ENCODE measurements around the gene KRT36. TPM values are rescaled to one million over a fixed set of nuclear protein-coding genes. Genes with fewer than 3 reads are reported as not detected.

The KRT36 gene
- total and polyA plus RNA-seq, 2 experiments from 2014 or later: not detected

- TF ChIP-seq ZNF462 (CRISPR knock-in tag; IDR thresholded peaks at IDR 0.05): no peak
- TF ChIP-seq EZH2phosphoT487 (IDR thresholded peaks at IDR 0.05; ENCODE audit: unreplicated experiment): no peak
- no peak for TF ChIP-seq POLR2AphosphoS5 (IDR thresholded peaks at IDR 0.05; ENCODE audit: low read depth)
- TF ChIP-seq ZNF331 (CRISPR knock-in tag; IDR thresholded peaks at IDR 0.05; ENCODE audit: low read depth): no peak
- no peak for TF ChIP-seq NANOG (IDR thresholded peaks at IDR 0.05; ENCODE audit: borderline replicate concordance)
- no peak for TF ChIP-seq STAT1 (IDR thresholded peaks at IDR 0.05; ENCODE audit: unreplicated experiment)
- no peak for TF ChIP-seq JUNB (IDR thresholded peaks at IDR 0.05; ENCODE audit: unreplicated experiment)
- no peak for TF ChIP-seq ZNF114 (CRISPR knock-in tag; IDR thresholded peaks at IDR 0.05)
- TF ChIP-seq, protein P1, sequence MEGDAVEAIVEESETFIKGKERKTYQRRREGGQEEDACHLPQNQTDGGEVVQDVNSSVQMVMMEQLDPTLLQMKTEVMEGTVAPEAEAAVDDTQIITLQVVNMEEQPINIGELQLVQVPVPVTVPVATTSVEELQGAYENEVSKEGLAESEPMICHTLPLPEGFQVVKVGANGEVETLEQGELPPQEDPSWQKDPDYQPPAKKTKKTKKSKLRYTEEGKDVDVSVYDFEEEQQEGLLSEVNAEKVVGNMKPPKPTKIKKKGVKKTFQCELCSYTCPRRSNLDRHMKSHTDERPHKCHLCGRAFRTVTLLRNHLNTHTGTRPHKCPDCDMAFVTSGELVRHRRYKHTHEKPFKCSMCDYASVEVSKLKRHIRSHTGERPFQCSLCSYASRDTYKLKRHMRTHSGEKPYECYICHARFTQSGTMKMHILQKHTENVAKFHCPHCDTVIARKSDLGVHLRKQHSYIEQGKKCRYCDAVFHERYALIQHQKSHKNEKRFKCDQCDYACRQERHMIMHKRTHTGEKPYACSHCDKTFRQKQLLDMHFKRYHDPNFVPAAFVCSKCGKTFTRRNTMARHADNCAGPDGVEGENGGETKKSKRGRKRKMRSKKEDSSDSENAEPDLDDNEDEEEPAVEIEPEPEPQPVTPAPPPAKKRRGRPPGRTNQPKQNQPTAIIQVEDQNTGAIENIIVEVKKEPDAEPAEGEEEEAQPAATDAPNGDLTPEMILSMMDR (conservative IDR thresholded peaks at IDR 0.05; ENCODE audit: low read depth in 2 of 2): no peak
- no peak for TF ChIP-seq EZH2 (IDR thresholded peaks at IDR 0.05; ENCODE audit: low read depth, unreplicated experiment)
- TF ChIP-seq, protein P2, sequence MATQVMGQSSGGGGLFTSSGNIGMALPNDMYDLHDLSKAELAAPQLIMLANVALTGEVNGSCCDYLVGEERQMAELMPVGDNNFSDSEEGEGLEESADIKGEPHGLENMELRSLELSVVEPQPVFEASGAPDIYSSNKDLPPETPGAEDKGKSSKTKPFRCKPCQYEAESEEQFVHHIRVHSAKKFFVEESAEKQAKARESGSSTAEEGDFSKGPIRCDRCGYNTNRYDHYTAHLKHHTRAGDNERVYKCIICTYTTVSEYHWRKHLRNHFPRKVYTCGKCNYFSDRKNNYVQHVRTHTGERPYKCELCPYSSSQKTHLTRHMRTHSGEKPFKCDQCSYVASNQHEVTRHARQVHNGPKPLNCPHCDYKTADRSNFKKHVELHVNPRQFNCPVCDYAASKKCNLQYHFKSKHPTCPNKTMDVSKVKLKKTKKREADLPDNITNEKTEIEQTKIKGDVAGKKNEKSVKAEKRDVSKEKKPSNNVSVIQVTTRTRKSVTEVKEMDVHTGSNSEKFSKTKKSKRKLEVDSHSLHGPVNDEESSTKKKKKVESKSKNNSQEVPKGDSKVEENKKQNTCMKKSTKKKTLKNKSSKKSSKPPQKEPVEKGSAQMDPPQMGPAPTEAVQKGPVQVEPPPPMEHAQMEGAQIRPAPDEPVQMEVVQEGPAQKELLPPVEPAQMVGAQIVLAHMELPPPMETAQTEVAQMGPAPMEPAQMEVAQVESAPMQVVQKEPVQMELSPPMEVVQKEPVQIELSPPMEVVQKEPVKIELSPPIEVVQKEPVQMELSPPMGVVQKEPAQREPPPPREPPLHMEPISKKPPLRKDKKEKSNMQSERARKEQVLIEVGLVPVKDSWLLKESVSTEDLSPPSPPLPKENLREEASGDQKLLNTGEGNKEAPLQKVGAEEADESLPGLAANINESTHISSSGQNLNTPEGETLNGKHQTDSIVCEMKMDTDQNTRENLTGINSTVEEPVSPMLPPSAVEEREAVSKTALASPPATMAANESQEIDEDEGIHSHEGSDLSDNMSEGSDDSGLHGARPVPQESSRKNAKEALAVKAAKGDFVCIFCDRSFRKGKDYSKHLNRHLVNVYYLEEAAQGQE (IDR thresholded peaks at IDR 0.05; ENCODE audit: unreplicated experiment): no peak
- no peak for TF ChIP-seq CREB1 (CRISPR knock-in tag; IDR thresholded peaks at IDR 0.05; ENCODE audit: low read depth)
- TF ChIP-seq, protein P3, sequence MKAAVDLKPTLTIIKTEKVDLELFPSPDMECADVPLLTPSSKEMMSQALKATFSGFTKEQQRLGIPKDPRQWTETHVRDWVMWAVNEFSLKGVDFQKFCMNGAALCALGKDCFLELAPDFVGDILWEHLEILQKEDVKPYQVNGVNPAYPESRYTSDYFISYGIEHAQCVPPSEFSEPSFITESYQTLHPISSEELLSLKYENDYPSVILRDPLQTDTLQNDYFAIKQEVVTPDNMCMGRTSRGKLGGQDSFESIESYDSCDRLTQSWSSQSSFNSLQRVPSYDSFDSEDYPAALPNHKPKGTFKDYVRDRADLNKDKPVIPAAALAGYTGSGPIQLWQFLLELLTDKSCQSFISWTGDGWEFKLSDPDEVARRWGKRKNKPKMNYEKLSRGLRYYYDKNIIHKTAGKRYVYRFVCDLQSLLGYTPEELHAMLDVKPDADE (IDR thresholded peaks at IDR 0.05): no peak
- Histone ChIP-seq H2AFZ (no peak overlapping the region), H3K4me1 (ENCODE audit: insufficient read depth) (peaks cover 7% of the 10 kb centered on the region), H3K4me2 (no peak overlapping the region), H3F3A (replicated peaks; ENCODE audit: low read depth) (no peaks in the 10 kb centered on the region), H3K4me3 (no peak overlapping the region), H3K27ac (ENCODE audit: low read depth) (no peak overlapping the region), H3K9me2 (ENCODE audit: insufficient read depth) (no peaks in the 10 kb centered on the region), H3K36me3 (ENCODE audit: insufficient read depth) (no peaks in the 10 kb centered on the region), H4K20me1 (replicated peaks; ENCODE audit: insufficient read depth) (no peaks in the 10 kb centered on the region), H3K79me2 (replicated peaks; ENCODE audit: insufficient read depth) (no peaks in the 10 kb centered on the region), H3K27me3 (ENCODE audit: insufficient read depth) (no peaks in the 10 kb centered on the region)
- ATAC-seq (no peak), DNase-seq (ENCODE audit: low spot score) (no peak)
- no peaks in the 10 kb centered on the region for H3K36me3 Mint-ChIP-seq (ENCODE audit: low read depth)
- no peak overlapping the region for H3K4me3 Mint-ChIP-seq
- peaks cover 18% of the 10 kb centered on the region for H3K27me3 Mint-ChIP-seq (ENCODE audit: insufficient read depth, low read depth, poor library complexity)
- no peak overlapping the region for H3K27ac Mint-ChIP-seq
- H3K9me3 Mint-ChIP-seq: no peaks in the 10 kb centered on the region
- peaks cover 28% of the 10 kb centered on the region for H3K4me1 Mint-ChIP-seq
Measured at GRCh38 chr17:41511716-41512115, 22.0 kb upstream of the KRT36 start.
